DOHH2 (cell line): ENCODE measurements around the gene CCBE1.

Experiments used
- EZH2phosphoT487 ChIP-seq: fragments of 200-600 bp; sonication (generic); IDR thresholded peaks from 2 replicates; pipeline ENCODE4 v1.6.1; 2017; ENCODE audit warnings: borderline replicate concordance, mild to moderate bottlenecking, antibody characterized with exemption, low read length, moderate library complexity, mixed read lengths
- TF ChIP-seq, protein P1 (sequence below): fragments of 200-600 bp; sonication (generic); IDR thresholded peaks from one replicate; pipeline ENCODE4 v1.5.1; 2014; ENCODE audit warnings: antibody characterized with exemption, mild to moderate bottlenecking, low read depth, low read length; ENCODE audit not compliant: poor library complexity, severe bottlenecking

DNA sequence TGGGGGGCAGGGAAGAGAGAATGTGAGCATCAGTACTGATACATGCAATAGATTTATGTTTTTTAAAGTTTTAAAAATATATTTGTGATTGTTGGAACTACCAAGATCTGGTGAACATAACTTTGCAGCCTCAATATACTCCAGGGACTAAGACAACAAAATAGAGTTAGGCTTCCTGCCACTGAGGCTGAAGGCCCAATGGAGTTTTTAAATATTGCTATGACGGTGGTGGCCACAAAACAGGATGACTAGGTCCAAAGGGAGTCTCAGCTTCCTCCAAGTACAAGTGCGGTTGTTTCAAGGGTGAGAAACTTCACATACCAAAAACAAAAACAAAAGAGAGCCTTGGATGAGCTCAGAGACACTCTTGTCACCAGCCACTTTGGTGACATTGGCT is 72.9 kb downstream of the CCBE1 start:
- TF ChIP-seq, protein P1, sequence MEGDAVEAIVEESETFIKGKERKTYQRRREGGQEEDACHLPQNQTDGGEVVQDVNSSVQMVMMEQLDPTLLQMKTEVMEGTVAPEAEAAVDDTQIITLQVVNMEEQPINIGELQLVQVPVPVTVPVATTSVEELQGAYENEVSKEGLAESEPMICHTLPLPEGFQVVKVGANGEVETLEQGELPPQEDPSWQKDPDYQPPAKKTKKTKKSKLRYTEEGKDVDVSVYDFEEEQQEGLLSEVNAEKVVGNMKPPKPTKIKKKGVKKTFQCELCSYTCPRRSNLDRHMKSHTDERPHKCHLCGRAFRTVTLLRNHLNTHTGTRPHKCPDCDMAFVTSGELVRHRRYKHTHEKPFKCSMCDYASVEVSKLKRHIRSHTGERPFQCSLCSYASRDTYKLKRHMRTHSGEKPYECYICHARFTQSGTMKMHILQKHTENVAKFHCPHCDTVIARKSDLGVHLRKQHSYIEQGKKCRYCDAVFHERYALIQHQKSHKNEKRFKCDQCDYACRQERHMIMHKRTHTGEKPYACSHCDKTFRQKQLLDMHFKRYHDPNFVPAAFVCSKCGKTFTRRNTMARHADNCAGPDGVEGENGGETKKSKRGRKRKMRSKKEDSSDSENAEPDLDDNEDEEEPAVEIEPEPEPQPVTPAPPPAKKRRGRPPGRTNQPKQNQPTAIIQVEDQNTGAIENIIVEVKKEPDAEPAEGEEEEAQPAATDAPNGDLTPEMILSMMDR: no peak
- no peak for TF ChIP-seq EZH2phosphoT487
